Measurements from ENCODE around the gene SUGP2. TPM values are rescaled to one million over a fixed set of nuclear protein-coding genes. Genes with fewer than 3 reads are reported as not detected.

SUGP2 gene
- total and polyA plus RNA-seq, 4 donors, result 27.6 to 73.4 (median 59.6) TPM

GRCh38 chr19:19031891-19032290 is 1.4 kb downstream of the SUGP2 start:
- TF ChIP-seq, protein P1, sequence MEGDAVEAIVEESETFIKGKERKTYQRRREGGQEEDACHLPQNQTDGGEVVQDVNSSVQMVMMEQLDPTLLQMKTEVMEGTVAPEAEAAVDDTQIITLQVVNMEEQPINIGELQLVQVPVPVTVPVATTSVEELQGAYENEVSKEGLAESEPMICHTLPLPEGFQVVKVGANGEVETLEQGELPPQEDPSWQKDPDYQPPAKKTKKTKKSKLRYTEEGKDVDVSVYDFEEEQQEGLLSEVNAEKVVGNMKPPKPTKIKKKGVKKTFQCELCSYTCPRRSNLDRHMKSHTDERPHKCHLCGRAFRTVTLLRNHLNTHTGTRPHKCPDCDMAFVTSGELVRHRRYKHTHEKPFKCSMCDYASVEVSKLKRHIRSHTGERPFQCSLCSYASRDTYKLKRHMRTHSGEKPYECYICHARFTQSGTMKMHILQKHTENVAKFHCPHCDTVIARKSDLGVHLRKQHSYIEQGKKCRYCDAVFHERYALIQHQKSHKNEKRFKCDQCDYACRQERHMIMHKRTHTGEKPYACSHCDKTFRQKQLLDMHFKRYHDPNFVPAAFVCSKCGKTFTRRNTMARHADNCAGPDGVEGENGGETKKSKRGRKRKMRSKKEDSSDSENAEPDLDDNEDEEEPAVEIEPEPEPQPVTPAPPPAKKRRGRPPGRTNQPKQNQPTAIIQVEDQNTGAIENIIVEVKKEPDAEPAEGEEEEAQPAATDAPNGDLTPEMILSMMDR (IDR thresholded peaks at IDR 0.05; ENCODE audit: control extremely low read depth, extremely low read depth), result no peak
- Histone ChIP-seq H3K27me3 (ENCODE audit: control insufficient read depth in 3 of 3, insufficient read depth in 3 of 3, low read length in 2 of 3) (no peaks in the 10 kb centered on the region), H3K9me3 (ENCODE audit: control insufficient read depth in 4 of 4, insufficient read depth in 3 of 4, low read length in 3 of 4) (no peaks in the 10 kb centered on the region), H3K4me3 (no peak overlapping the region), H3K27ac (ENCODE audit: low read depth in 1 of 2, low read length in 1 of 2) (peak overlapping the region in 1 of 2 donors; percentile 64), H3K9ac (ENCODE audit: insufficient read depth in 1 of 2, low read length in 2 of 2) (peak overlapping the region in 1 of 2 donors; percentile 29), H3K4me1 (ENCODE audit: control insufficient read depth in 5 of 5, insufficient read depth in 5 of 5, low read length in 5 of 5) (peaks cover 0 to 14% (median 5%) of the 10 kb centered on the region in 5 donors), H3K36me3 (ENCODE audit: control insufficient read depth in 4 of 4, insufficient read depth in 4 of 4, low read length in 4 of 4) (peaks cover 11 to 22% (median 17%) of the 10 kb centered on the region in 4 donors)
- DNase-seq (no peak), ATAC-seq (ENCODE audit: insufficient read depth, low FRiP score) (no peak)
- 55 to 64% methylated on average over 5 of the region's 5 CpGs for WGBS, 2 donors

- H3K4me3 ChIP-seq, result no peak overlapping the region
- no peak overlapping the region for H3K9ac ChIP-seq (ENCODE audit: insufficient read depth in 1 of 2, low read length in 2 of 2)
- peaks cover 0 to 7% (median 3%) of the 10 kb centered on the region in 5 donors for H3K4me1 ChIP-seq (ENCODE audit: control insufficient read depth in 5 of 5, insufficient read depth in 5 of 5, low read length in 5 of 5)
- H3K27ac ChIP-seq (ENCODE audit: low read depth in 1 of 2, low read length in 1 of 2), result no peak overlapping the region
- ATAC-seq (ENCODE audit: insufficient read depth, low FRiP score) (no peak), DNase-seq (no peak)
- no peaks in the 10 kb centered on the region for H3K9me3 ChIP-seq (ENCODE audit: control insufficient read depth in 4 of 4, insufficient read depth in 3 of 4, low read length in 3 of 4)
- no peaks in the 10 kb centered on the region for H3K27me3 ChIP-seq (ENCODE audit: control insufficient read depth in 3 of 3, insufficient read depth in 3 of 3, low read length in 2 of 3)
- TF ChIP-seq, protein P1 (IDR thresholded peaks at IDR 0.05; ENCODE audit: control extremely low read depth, extremely low read depth), result no peak
- 96 to 97% methylated on average over 9 of the region's 9 CpGs for WGBS, 2 donors
- peaks cover 31 to 49% (median 38%) of the 10 kb centered on the region in 4 donors for H3K36me3 ChIP-seq (ENCODE audit: control insufficient read depth in 4 of 4, insufficient read depth in 4 of 4, low read length in 4 of 4)
Observed at GRCh38 chr19:19028526-19028925, 4.8 kb downstream of the SUGP2 start.

DNA sequence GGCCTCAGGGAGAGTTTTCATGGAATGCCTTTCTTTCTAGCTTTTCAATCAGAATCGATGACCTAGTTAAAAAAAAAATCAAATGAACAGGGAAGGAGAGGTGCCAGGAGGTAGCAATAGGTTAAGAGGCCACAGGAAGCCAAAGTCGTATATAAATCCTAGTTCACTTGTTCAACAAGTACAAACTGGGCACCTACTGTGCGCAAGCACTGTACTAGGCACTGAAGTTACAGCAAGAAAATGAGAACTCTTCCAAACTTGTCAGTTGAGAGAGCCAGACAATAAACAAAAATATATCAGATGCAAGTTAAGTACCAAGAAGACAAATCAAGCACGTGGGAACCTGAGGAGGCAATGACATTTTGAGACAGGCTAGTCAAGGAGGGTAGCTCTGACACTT is 6.1 kb downstream of the SUGP2 start:
- DNase-seq, result no peak
- no peaks in the 10 kb centered on the region for H3K27me3 ChIP-seq (ENCODE audit: control insufficient read depth in 3 of 3, insufficient read depth in 3 of 3, low read length in 2 of 3)
- peaks cover 40 to 61% (median 49%) of the 10 kb centered on the region in 4 donors for H3K36me3 ChIP-seq (ENCODE audit: control insufficient read depth in 4 of 4, insufficient read depth in 4 of 4, low read length in 4 of 4)
- H3K9me3 ChIP-seq (ENCODE audit: control insufficient read depth in 4 of 4, insufficient read depth in 3 of 4, low read length in 3 of 4), result no peaks in the 10 kb centered on the region
- ATAC-seq (ENCODE audit: insufficient read depth, low FRiP score), result no peak
- H3K4me1 ChIP-seq (ENCODE audit: control insufficient read depth in 5 of 5, insufficient read depth in 5 of 5, low read length in 5 of 5), result peaks cover 0 to 8% (median 3%) of the 10 kb centered on the region in 5 donors
- H3K27ac ChIP-seq (ENCODE audit: low read depth in 1 of 2, low read length in 1 of 2), result no peak overlapping the region
- no peak overlapping the region for H3K4me3 ChIP-seq
- TF ChIP-seq, protein P1 (IDR thresholded peaks at IDR 0.05; ENCODE audit: control extremely low read depth, extremely low read depth), result no peak
- no peak overlapping the region for H3K9ac ChIP-seq (ENCODE audit: insufficient read depth in 1 of 2, low read length in 2 of 2)
- WGBS, 2 donors, result 88 to 90% methylated on average over 4 of the region's 4 CpGs

Data from lung (tissue), 12 donors.